ENCODE measurements around the gene STRN3. TPM values are rescaled to one million over a fixed set of nuclear protein-coding genes. Genes with fewer than 3 reads are reported as not detected.

The STRN3 gene
- polyA plus RNA-seq, 4 donors, result 9.7 to 35.0 (median 11.8) TPM

DNA sequence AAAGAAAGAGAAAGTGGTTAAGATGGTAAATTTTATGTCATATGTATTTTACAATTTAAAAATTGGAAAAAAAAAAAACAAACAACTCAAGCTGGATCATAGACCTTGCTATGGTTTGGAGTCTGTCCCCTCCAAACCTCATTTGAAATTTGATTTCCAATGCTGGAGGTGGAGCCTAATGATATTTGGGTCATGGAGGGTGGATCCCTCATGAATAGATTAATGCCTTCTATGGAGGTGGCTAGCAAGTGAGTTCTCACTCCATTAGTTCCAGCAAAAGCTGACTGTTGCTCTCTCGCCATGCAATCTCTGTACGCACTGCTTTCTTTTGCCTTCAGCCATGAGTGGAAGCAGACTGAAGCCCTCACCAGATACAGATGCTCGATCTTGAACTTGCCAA lies 22.9 kb downstream of the STRN3 start:
- no peak for FAIRE-seq
- H3K9me3 ChIP-seq (ENCODE audit: control insufficient read depth in 2 of 2, insufficient read depth in 1 of 2, low read depth in 1 of 2, low read length in 1 of 2), result peaks cover 0 to 9% of the 10 kb centered on the region in 2 donors

DNA sequence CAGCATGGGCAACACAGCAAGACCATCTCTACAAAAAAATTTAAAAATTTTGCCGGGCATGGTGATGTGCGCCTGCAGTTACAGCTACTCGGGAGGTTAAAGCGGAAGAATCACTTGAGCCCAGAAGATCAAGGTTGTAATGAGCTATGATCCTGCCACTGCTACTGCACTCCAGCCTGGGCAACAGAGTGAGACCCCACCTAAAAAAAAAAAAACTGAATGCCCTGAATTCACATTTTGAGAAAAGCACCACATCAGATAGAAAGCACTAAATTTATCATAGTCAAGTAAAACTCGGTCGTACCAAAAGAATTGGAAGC lies 24.9 kb downstream of the STRN3 start:
- Histone ChIP-seq H3K36me3 (ENCODE audit: control insufficient read depth in 3 of 3, insufficient read depth in 2 of 3, low read depth in 1 of 3, low read length in 3 of 3) (peaks cover 2 to 31% (median 2%) of the 10 kb centered on the region in 3 donors), H3K27ac (ENCODE audit: low read depth in 1 of 3, low read length in 2 of 3) (no peak overlapping the region), H3K9me3 (ENCODE audit: control insufficient read depth in 2 of 2, insufficient read depth in 1 of 2, low read depth in 1 of 2, low read length in 1 of 2) (peaks cover 0 to 15% of the 10 kb centered on the region in 2 donors), H3K4me3 (ENCODE audit: low read depth in 1 of 3, low read length in 3 of 3) (no peak overlapping the region), H3K27me3 (ENCODE audit: control insufficient read depth in 3 of 3, insufficient read depth in 3 of 3, low read length in 3 of 3) (no peaks in the 10 kb centered on the region), H3K4me1 (ENCODE audit: control insufficient read depth in 3 of 3, insufficient read depth in 2 of 3, low read depth in 1 of 3, low read length in 2 of 3) (no peaks in the 10 kb centered on the region)
- DNase-seq (no peak), FAIRE-seq (no peak)
- WGBS, 3 donors, result 84 to 95% (median 87%) methylated on average over 6 of the region's 6 CpGs

More for the DNA sequence above, 22.9 kb downstream of the STRN3 start:
- Histone ChIP-seq H3K27ac (ENCODE audit: low read depth in 1 of 3, low read length in 2 of 3) (no peak overlapping the region), H3K4me1 (ENCODE audit: control insufficient read depth in 3 of 3, insufficient read depth in 2 of 3, low read depth in 1 of 3, low read length in 2 of 3) (no peaks in the 10 kb centered on the region), H3K4me3 (ENCODE audit: low read depth in 1 of 3, low read length in 3 of 3) (no peak overlapping the region), H3K36me3 (ENCODE audit: control insufficient read depth in 3 of 3, insufficient read depth in 2 of 3, low read depth in 1 of 3, low read length in 3 of 3) (peaks cover under 1 to 42% (median 2%) of the 10 kb centered on the region in 3 donors), H3K27me3 (ENCODE audit: control insufficient read depth in 3 of 3, insufficient read depth in 3 of 3, low read length in 3 of 3) (no peaks in the 10 kb centered on the region)
- 96 to 97% (median 97%) methylated on average over 3 of the region's 3 CpGs for WGBS, 3 donors
- no peak for DNase-seq

DNA sequence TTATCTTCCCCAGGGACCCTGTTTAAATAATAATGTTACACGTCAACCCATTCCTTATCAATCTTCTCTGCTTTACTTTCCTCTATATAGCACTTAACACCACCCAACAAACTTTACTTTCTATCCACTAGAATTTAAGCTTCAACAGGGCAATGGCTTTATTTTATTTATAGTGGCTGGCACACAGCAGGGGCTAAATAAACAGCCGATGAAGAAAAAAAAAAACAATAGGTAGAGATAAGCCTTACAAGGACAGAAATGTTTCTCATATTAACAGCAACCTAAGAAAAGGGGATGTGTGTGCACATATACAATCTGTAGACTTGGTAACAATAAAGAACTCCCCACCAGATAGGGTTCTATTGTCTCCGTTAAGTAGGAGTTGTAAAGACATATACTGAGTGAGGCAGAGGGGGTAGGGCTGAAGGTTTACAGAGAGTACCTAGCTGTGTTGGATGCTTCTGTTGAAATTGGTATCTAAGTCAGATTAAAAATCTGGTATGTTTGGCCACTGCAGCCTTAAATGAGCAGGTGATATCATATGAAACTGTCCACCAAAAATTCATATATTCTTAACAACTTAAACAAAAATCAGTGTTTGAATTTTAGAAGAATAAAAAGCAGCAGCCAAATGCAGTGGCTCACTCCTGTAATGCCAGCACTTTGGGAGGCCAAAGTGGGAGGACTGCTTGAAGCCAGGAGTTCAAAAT lies 25.4 kb downstream of the STRN3 start:
- 70 to 81% (median 76%) methylated on average over 3 of the region's 3 CpGs for WGBS, 3 donors
- no peaks in the 10 kb centered on the region for H3K27me3 ChIP-seq (ENCODE audit: control insufficient read depth in 3 of 3, insufficient read depth in 3 of 3, low read length in 3 of 3)
- H3K36me3 ChIP-seq (ENCODE audit: control insufficient read depth in 3 of 3, insufficient read depth in 2 of 3, low read depth in 1 of 3, low read length in 3 of 3), result peaks cover 2 to 27% (median 2%) of the 10 kb centered on the region in 3 donors
- DNase-seq, result no peak
- FAIRE-seq, result no peak
- peaks cover 0 to 3% (median 2%) of the 10 kb centered on the region in 3 donors for H3K4me1 ChIP-seq (ENCODE audit: control insufficient read depth in 3 of 3, insufficient read depth in 2 of 3, low read depth in 1 of 3, low read length in 2 of 3)
- no peak overlapping the region for H3K27ac ChIP-seq (ENCODE audit: low read depth in 1 of 3, low read length in 2 of 3)
- no peak overlapping the region for H3K4me3 ChIP-seq (ENCODE audit: low read depth in 1 of 3, low read length in 3 of 3)
- H3K9me3 ChIP-seq (ENCODE audit: control insufficient read depth in 2 of 2, insufficient read depth in 1 of 2, low read depth in 1 of 2, low read length in 1 of 2), result peaks cover 0 to 15% of the 10 kb centered on the region in 2 donors

DNA sequence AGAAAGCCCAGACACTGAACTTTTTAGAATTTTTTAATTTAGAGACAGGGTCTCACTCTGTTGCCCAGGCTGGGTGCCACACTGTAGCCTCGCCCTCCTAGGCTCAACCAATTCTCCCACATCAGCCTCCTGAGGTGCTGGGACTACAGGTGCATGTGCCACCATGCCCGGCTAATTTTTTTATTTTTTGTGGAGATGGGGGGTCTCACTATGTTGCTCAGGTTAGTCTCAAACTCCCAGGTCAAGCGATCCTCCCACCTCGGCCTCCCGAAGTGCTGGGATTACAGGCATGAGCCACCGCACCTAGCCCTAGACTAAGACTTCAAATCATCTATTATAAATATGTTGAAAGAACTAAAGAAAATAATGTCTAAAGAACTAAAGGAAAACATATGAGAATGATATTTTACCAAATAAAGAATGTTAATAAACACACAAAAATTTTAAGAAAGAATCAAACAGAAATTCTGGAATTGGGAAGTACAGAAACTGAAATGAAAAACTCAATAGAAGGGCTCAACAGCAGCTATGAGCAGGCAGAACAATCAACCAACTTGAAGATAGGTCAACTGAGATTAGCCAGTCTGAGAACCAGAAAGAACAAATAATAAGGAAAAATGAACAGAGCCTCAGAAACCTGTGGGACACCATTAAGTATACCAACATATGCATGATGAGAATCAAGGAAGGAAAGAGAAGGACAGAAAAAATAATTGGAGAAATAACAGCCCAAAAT lies 27.0 kb downstream of the STRN3 start:
- Histone ChIP-seq H3K27me3 (ENCODE audit: control insufficient read depth in 3 of 3, insufficient read depth in 3 of 3, low read length in 3 of 3) (no peaks in the 10 kb centered on the region), H3K4me1 (ENCODE audit: control insufficient read depth in 3 of 3, insufficient read depth in 2 of 3, low read depth in 1 of 3, low read length in 2 of 3) (peaks cover 0 to 3% (median 2%) of the 10 kb centered on the region in 3 donors), H3K36me3 (ENCODE audit: control insufficient read depth in 3 of 3, insufficient read depth in 2 of 3, low read depth in 1 of 3, low read length in 3 of 3) (peaks cover 2 to 23% (median 2%) of the 10 kb centered on the region in 3 donors), H3K4me3 (ENCODE audit: low read depth in 1 of 3, low read length in 3 of 3) (no peak overlapping the region), H3K27ac (ENCODE audit: low read depth in 1 of 3, low read length in 2 of 3) (no peak overlapping the region), H3K9me3 (ENCODE audit: control insufficient read depth in 2 of 2, insufficient read depth in 1 of 2, low read depth in 1 of 2, low read length in 1 of 2) (peaks cover 0 to 15% of the 10 kb centered on the region in 2 donors)
- DNase-seq, result no peak
- WGBS, 3 donors, result 89 to 99% (median 99%) methylated on average over 6 of the region's 6 CpGs
- no peak for FAIRE-seq

DNA sequence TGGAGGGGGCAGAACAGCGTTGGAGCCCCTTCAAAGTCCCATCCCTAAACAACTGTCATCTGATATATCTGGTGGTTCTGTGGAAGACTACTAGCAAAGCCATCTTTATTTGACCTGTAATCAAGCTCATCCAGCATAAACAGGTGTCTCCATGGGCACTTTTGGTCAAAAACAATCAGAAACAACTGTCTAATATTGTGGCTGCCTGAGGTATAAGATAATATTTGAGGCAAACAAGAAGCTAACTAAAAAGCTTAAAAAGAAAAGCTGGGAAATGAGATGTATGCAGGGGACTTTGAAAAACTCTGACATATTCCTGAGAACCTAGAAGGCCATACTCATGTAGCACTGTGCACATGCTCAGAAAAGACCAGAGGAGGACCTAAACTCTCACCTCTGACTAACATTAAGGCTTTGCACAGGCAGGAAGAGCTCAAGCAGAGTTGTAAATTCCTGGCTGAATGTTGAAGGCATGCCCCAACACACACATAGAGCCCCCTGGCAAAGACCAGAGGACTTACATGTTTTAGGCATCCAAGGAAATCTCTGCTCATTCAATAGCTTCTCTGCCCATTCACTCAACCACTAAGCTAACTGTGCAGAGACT lies 28.0 kb downstream of the STRN3 start:
- Histone ChIP-seq H3K27me3 (ENCODE audit: control insufficient read depth in 3 of 3, insufficient read depth in 3 of 3, low read length in 3 of 3) (no peaks in the 10 kb centered on the region), H3K27ac (ENCODE audit: low read depth in 1 of 3, low read length in 2 of 3) (no peak overlapping the region), H3K4me1 (ENCODE audit: control insufficient read depth in 3 of 3, insufficient read depth in 2 of 3, low read depth in 1 of 3, low read length in 2 of 3) (peaks cover 0 to 3% (median 2%) of the 10 kb centered on the region in 3 donors), H3K4me3 (ENCODE audit: low read depth in 1 of 3, low read length in 3 of 3) (no peak overlapping the region), H3K36me3 (ENCODE audit: control insufficient read depth in 3 of 3, insufficient read depth in 2 of 3, low read depth in 1 of 3, low read length in 3 of 3) (peaks cover 2 to 22% (median 2%) of the 10 kb centered on the region in 3 donors), H3K9me3 (ENCODE audit: control insufficient read depth in 2 of 2, insufficient read depth in 1 of 2, low read depth in 1 of 2, low read length in 1 of 2) (peaks cover 0 to 15% of the 10 kb centered on the region in 2 donors)
- 96 to 100% (median 100%) methylated on average over 1 of the region's 1 CpG for WGBS, 3 donors
- no peak for FAIRE-seq
- DNase-seq, result no peak

DNA sequence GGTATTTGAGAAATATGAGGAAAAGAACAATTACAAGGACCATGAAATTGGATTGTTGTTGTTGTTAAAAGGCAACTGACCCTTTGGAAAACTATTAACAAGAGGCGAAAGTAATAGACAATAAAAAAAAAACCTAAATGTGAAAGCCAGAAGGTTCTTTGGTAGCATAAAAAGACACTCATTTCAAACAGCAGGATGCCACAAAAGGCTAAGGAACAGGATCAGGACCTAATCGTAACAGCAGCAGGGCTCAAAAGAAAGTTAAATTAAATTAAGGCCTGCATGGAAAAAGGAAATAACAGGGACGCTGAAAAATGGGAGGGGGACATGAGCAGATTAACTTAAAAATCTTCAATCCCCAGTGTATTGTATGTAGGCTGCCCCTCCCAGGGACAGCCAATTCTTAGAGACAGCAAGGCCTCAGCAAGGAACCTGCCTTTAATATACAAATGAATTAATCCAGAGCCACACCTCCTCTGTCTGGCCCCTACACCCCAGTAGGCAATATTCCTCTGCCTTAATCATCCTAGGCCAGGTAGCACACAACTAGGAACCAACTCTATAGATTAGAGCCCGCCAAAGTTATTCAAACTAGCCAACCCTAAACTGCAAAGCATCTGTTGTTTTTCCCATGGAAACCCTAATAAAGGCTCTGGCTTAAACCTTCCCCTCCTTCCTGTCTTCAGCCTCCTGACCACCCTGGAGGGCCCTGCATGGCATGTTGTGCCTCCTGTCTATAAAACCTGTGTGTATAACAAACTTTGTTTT lies 29.1 kb downstream of the STRN3 start:
- Histone ChIP-seq H3K4me1 (ENCODE audit: control insufficient read depth in 3 of 3, insufficient read depth in 2 of 3, low read depth in 1 of 3, low read length in 2 of 3) (peaks cover 0 to 3% (median 2%) of the 10 kb centered on the region in 3 donors), H3K27ac (ENCODE audit: low read depth in 1 of 3, low read length in 2 of 3) (no peak overlapping the region), H3K27me3 (ENCODE audit: control insufficient read depth in 3 of 3, insufficient read depth in 3 of 3, low read length in 3 of 3) (no peaks in the 10 kb centered on the region), H3K9me3 (ENCODE audit: control insufficient read depth in 2 of 2, insufficient read depth in 1 of 2, low read depth in 1 of 2, low read length in 1 of 2) (peaks cover 0 to 15% of the 10 kb centered on the region in 2 donors), H3K36me3 (ENCODE audit: control insufficient read depth in 3 of 3, insufficient read depth in 2 of 3, low read depth in 1 of 3, low read length in 3 of 3) (peaks cover 2 to 19% (median 2%) of the 10 kb centered on the region in 3 donors), H3K4me3 (ENCODE audit: low read depth in 1 of 3, low read length in 3 of 3) (no peak overlapping the region)
- 90 to 99% (median 91%) methylated on average over 4 of the region's 4 CpGs for WGBS, 3 donors
- FAIRE-seq (no peak), DNase-seq (no peak)

DNA sequence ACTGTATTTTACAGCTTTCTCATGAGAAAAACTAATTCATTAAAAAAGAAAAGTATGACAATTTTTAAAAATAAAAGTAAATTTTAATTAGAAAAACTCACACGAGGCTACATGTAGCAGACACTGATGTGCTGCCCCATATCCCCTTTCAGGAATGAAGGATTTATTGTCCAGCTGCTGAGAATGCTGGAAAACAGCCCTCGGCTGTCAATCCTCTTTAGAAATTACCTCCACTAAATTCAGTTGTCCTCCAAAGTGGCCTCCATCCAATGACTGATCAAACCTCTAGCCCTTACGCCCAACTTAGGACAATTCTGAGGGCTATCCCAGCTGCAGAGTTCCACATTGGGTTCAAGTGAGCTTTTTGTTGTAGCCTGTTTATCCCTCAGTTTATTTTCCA lies 30.5 kb downstream of the STRN3 start:
- no peak overlapping the region for H3K27ac ChIP-seq (ENCODE audit: low read depth in 1 of 3, low read length in 2 of 3)
- WGBS, 3 donors, result 77 to 87% (median 86%) methylated on average over 3 of the region's 3 CpGs
- peaks cover 0 to 6% (median 4%) of the 10 kb centered on the region in 3 donors for H3K4me1 ChIP-seq (ENCODE audit: control insufficient read depth in 3 of 3, insufficient read depth in 2 of 3, low read depth in 1 of 3, low read length in 2 of 3)
- H3K4me3 ChIP-seq (ENCODE audit: low read depth in 1 of 3, low read length in 3 of 3), result no peak overlapping the region
- no peak for DNase-seq
- no peak for FAIRE-seq
- H3K9me3 ChIP-seq (ENCODE audit: control insufficient read depth in 2 of 2, insufficient read depth in 1 of 2, low read depth in 1 of 2, low read length in 1 of 2), result peaks cover 0 to 15% of the 10 kb centered on the region in 2 donors
- H3K27me3 ChIP-seq (ENCODE audit: control insufficient read depth in 3 of 3, insufficient read depth in 3 of 3, low read length in 3 of 3), result no peaks in the 10 kb centered on the region
- H3K36me3 ChIP-seq (ENCODE audit: control insufficient read depth in 3 of 3, insufficient read depth in 2 of 3, low read depth in 1 of 3, low read length in 3 of 3), result peaks cover 2 to 13% (median 2%) of the 10 kb centered on the region in 3 donors

All from small intestine (tissue), 7 donors.